GM23338 (cell line): ENCODE measurements around the gene INPP5D.

Experiments used
- EZH2 ChIP-seq: fragments of 200-600 bp; sonication (generic); IDR thresholded peaks from one replicate; pipeline ENCODE4 v1.8.0; 2017; ENCODE audit warnings: antibody characterized with exemption, mild to moderate bottlenecking, low read depth; ENCODE audit not compliant: unreplicated experiment
- EZH2phosphoT487 ChIP-seq: fragments of 200-600 bp; sonication (generic); IDR thresholded peaks from one replicate; pipeline ENCODE4 v1.8.1; 2018; ENCODE audit warnings: antibody characterized with exemption; ENCODE audit not compliant: unreplicated experiment
- JUNB ChIP-seq: IDR thresholded peaks from one replicate; pipeline ENCODE4 v1.6.1; 2016; ENCODE audit warnings: antibody characterized with exemption; ENCODE audit not compliant: unreplicated experiment
- POLR2AphosphoS5 ChIP-seq: IDR thresholded peaks from 2 replicates; pipeline ENCODE4 v1.6.1; 2016; ENCODE audit warnings: antibody characterized with exemption, low read depth
- STAT1 ChIP-seq: IDR thresholded peaks from one replicate; pipeline ENCODE4 v1.6.1; 2016; ENCODE audit warnings: antibody characterized with exemption; ENCODE audit not compliant: unreplicated experiment
- TF ChIP-seq, protein P1 (sequence below): IDR thresholded peaks from one replicate; pipeline ENCODE4 v1.6.1; 2018; ENCODE audit warnings: antibody characterized with exemption; ENCODE audit not compliant: unreplicated experiment
- TF ChIP-seq, protein P2 (sequence below), 2 experiments: fragments of 200-600 bp in 1 of 2; sonication (generic) in 1 of 2; conservative IDR thresholded peaks; 2 replicates each; pipeline versions ENCODE4 v1.5.1 to v1.6.1; 2016 to 2017; ENCODE audit warnings: antibody characterized with exemption in 2 of 2, low read depth in 2 of 2, mild to moderate bottlenecking in 2 of 2, moderate library complexity in 1 of 2
- TF ChIP-seq, protein P3 (sequence below): IDR thresholded peaks from 2 replicates; pipeline ENCODE4 v1.6.1; 2016; ENCODE audit warnings: antibody characterized with exemption

GRCh38 chr2:233130481-233131020 is 70.4 kb downstream of the INPP5D start:
- TF ChIP-seq, protein P1, sequence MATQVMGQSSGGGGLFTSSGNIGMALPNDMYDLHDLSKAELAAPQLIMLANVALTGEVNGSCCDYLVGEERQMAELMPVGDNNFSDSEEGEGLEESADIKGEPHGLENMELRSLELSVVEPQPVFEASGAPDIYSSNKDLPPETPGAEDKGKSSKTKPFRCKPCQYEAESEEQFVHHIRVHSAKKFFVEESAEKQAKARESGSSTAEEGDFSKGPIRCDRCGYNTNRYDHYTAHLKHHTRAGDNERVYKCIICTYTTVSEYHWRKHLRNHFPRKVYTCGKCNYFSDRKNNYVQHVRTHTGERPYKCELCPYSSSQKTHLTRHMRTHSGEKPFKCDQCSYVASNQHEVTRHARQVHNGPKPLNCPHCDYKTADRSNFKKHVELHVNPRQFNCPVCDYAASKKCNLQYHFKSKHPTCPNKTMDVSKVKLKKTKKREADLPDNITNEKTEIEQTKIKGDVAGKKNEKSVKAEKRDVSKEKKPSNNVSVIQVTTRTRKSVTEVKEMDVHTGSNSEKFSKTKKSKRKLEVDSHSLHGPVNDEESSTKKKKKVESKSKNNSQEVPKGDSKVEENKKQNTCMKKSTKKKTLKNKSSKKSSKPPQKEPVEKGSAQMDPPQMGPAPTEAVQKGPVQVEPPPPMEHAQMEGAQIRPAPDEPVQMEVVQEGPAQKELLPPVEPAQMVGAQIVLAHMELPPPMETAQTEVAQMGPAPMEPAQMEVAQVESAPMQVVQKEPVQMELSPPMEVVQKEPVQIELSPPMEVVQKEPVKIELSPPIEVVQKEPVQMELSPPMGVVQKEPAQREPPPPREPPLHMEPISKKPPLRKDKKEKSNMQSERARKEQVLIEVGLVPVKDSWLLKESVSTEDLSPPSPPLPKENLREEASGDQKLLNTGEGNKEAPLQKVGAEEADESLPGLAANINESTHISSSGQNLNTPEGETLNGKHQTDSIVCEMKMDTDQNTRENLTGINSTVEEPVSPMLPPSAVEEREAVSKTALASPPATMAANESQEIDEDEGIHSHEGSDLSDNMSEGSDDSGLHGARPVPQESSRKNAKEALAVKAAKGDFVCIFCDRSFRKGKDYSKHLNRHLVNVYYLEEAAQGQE: no peak
- no peak for TF ChIP-seq STAT1
- TF ChIP-seq EZH2phosphoT487: no peak
- TF ChIP-seq EZH2: no peak
- TF ChIP-seq POLR2AphosphoS5: no peak
- TF ChIP-seq, protein P2, sequence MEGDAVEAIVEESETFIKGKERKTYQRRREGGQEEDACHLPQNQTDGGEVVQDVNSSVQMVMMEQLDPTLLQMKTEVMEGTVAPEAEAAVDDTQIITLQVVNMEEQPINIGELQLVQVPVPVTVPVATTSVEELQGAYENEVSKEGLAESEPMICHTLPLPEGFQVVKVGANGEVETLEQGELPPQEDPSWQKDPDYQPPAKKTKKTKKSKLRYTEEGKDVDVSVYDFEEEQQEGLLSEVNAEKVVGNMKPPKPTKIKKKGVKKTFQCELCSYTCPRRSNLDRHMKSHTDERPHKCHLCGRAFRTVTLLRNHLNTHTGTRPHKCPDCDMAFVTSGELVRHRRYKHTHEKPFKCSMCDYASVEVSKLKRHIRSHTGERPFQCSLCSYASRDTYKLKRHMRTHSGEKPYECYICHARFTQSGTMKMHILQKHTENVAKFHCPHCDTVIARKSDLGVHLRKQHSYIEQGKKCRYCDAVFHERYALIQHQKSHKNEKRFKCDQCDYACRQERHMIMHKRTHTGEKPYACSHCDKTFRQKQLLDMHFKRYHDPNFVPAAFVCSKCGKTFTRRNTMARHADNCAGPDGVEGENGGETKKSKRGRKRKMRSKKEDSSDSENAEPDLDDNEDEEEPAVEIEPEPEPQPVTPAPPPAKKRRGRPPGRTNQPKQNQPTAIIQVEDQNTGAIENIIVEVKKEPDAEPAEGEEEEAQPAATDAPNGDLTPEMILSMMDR (conservative IDR thresholded peaks at IDR 0.05; ENCODE audit: low read depth in 2 of 2): no peak
- TF ChIP-seq, protein P3, sequence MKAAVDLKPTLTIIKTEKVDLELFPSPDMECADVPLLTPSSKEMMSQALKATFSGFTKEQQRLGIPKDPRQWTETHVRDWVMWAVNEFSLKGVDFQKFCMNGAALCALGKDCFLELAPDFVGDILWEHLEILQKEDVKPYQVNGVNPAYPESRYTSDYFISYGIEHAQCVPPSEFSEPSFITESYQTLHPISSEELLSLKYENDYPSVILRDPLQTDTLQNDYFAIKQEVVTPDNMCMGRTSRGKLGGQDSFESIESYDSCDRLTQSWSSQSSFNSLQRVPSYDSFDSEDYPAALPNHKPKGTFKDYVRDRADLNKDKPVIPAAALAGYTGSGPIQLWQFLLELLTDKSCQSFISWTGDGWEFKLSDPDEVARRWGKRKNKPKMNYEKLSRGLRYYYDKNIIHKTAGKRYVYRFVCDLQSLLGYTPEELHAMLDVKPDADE: no peak
- TF ChIP-seq JUNB: no peak
